CD14-positive monocyte (primary cell): ENCODE measurements around the gene ZFY. TPM values are rescaled to one million over a fixed set of nuclear protein-coding genes. Genes with fewer than 3 reads are reported as not detected.
A peak's percentile ranks its signal among the peaks of the same experiment; 100 is the strongest.

ENCODE experiments used
- DNase-seq, 3 donors: peaks; one replicate each; pipeline ENCODE4 v3.0.0-alpha.2; 2011 to 2022
- H2AFZ ChIP-seq: 2 replicates; pipeline ENCODE4 v1.6.0; 2012; ENCODE audit warnings: mild to moderate bottlenecking, low read depth, low read length, inconsistent platforms; ENCODE audit not compliant: insufficient read depth, poor library complexity, severe bottlenecking
- H3K27ac ChIP-seq, 2 donors: 1 replicate in 1 of 2; 2 replicates in 1 of 2; pipeline ENCODE4 v1.5.1; 2012 to 2013; ENCODE audit warnings: low read length in 2 of 2, control low read depth in 1 of 2, inconsistent platforms in 1 of 2, low read depth in 1 of 2, mild to moderate bottlenecking in 1 of 2
- H3K27me3 ChIP-seq, 2 donors: one replicate each; pipeline versions ENCODE4 v1.6.0 to v1.6.1; 2011 to 2013; ENCODE audit warnings: low read length in 2 of 2; ENCODE audit not compliant: control insufficient read depth in 2 of 2, insufficient read depth in 2 of 2
- H3K36me3 ChIP-seq, 2 donors: replicated peaks in 1 of 2; 1 replicate in 1 of 2; 2 replicates in 1 of 2; pipeline versions ENCODE4 v1.5.1 to v1.6.1; 2012 to 2013; ENCODE audit warnings: low read length in 2 of 2, control low read depth in 1 of 2, inconsistent platforms in 1 of 2, mild to moderate bottlenecking in 1 of 2; ENCODE audit not compliant: insufficient read depth in 2 of 2, control insufficient read depth in 1 of 2
- H3K4me1 ChIP-seq, 2 donors: 1 replicate in 1 of 2; 2 replicates in 1 of 2; pipeline versions ENCODE4 v1.5.1 to v1.6.1; 2012 to 2013; ENCODE audit warnings: low read length in 2 of 2, control low read depth in 1 of 2, inconsistent platforms in 1 of 2, mild to moderate bottlenecking in 1 of 2, moderate library complexity in 1 of 2; ENCODE audit not compliant: insufficient read depth in 2 of 2, control insufficient read depth in 1 of 2
- H3K4me2 ChIP-seq: replicated peaks from 2 replicates; pipeline ENCODE3; 2012; ENCODE audit warnings: low read length, moderate library complexity, mild to moderate bottlenecking; ENCODE audit not compliant: poor library complexity, severe bottlenecking; ENCODE audit errors: extremely low read depth
- H3K4me3 ChIP-seq, 3 experiments: fragments of 200-600 bp in 1 of 3; sonication (generic) in 1 of 3; replicated peaks in 1 of 3; 1 replicate in 2 of 3; 2 replicates in 1 of 3; pipeline ENCODE4 v1.5.1; 2011 to 2013; ENCODE audit warnings: low read length in 3 of 3, mild to moderate bottlenecking in 3 of 3, control low read depth in 2 of 3, low read depth in 2 of 3, inconsistent platforms in 1 of 3, moderate library complexity in 1 of 3
- H3K79me2 ChIP-seq: 2 replicates; pipeline ENCODE4 v1.6.0; 2012; ENCODE audit warnings: mild to moderate bottlenecking, control low read depth, inconsistent platforms, low read length, moderate library complexity; ENCODE audit not compliant: insufficient read depth
- H3K9ac ChIP-seq: 2 replicates; pipeline ENCODE4 v1.6.0; 2017; ENCODE audit warnings: low read length, mild to moderate bottlenecking; ENCODE audit not compliant: insufficient read depth, poor library complexity, severe bottlenecking
- H3K9me3 ChIP-seq, 2 donors: replicated peaks in 1 of 2; 1 replicate in 1 of 2; 2 replicates in 1 of 2; pipeline versions ENCODE4 v1.5.1 to v1.6.1; 2012 to 2013; ENCODE audit warnings: low read length in 2 of 2, control low read depth in 1 of 2; ENCODE audit not compliant: control insufficient read depth in 1 of 2, insufficient read depth in 1 of 2
- H4K20me1 ChIP-seq: 2 replicates; pipeline ENCODE4 v1.6.0; 2012; ENCODE audit warnings: mild to moderate bottlenecking, low read length, control low read depth, moderate library complexity; ENCODE audit not compliant: insufficient read depth
- H3K27ac Mint-ChIP-seq, 7 donors: one replicate each; pipeline ENCODE4 v1.8.0; 2020; ENCODE audit warnings: mild to moderate bottlenecking in 7 of 7, mixed read lengths in 7 of 7, moderate library complexity in 6 of 7, inconsistent platforms in 2 of 7
- H3K27me3 Mint-ChIP-seq, 3 donors: one replicate each; pipeline ENCODE4 v1.8.0; 2021 to 2022; ENCODE audit warnings: low read depth in 3 of 3, mild to moderate bottlenecking in 3 of 3, mixed read lengths in 3 of 3, moderate library complexity in 3 of 3, inconsistent platforms in 1 of 3
- H3K36me3 Mint-ChIP-seq, 2 donors: one replicate each; pipeline ENCODE4 v1.8.0; 2020; ENCODE audit warnings: mixed read lengths in 2 of 2, inconsistent platforms in 1 of 2, mild to moderate bottlenecking in 1 of 2
- H3K4me1 Mint-ChIP-seq: one replicate; pipeline ENCODE4 v1.8.0; 2020; ENCODE audit warnings: mild to moderate bottlenecking, mixed read lengths
- H3K4me3 Mint-ChIP-seq, 2 donors: one replicate each; pipeline ENCODE4 v1.8.0; 2020; ENCODE audit warnings: mild to moderate bottlenecking in 2 of 2, mixed read lengths in 2 of 2, moderate library complexity in 1 of 2
- H3K9me3 Mint-ChIP-seq, 7 donors: one replicate each; pipeline ENCODE4 v1.8.0; 2020 to 2022; ENCODE audit warnings: mixed read lengths in 7 of 7, mild to moderate bottlenecking in 6 of 7, moderate library complexity in 6 of 7, inconsistent platforms in 2 of 7
- WGBS: methylation state at CpG from one replicate; pipeline ENCODE4 v1.1.5; 2013; ENCODE audit warnings: missing lambda C conversion rate; ENCODE audit not compliant: insufficient coverage; 5-methylcytosine and 5-hydroxymethylcytosine counted together
- intact Hi-C, 2 donors: fragments of 100-400 bp; cut with micrococcal nuclease; formaldehyde crosslinking; loops; one replicate each; pipeline versions ENCODE4 v1.15.0 to v1.15.1; 2023
- polyA plus RNA-seq, 3 donors: library from polyadenylated mRNA; depleted of rRNA in 1 of 3; unstranded in 2 of 3; stranded (reverse) in 1 of 3; fragments of 300-500 nt in 2 of 3; fragments of >200 nt in 1 of 3; fragmentation: Illumina TruSeq in 2 of 3; gene quantifications; 1 replicate in 2 of 3; 2 replicates in 1 of 3; pipeline ENCODE4 v1.2.3, GENCODE V29; 2012 to 2021
- TF ChIP-seq, protein P1 (sequence below): fragments of 200-600 bp; IDR thresholded peaks from one replicate; pipeline ENCODE4 v1.8.0; 2022; ENCODE audit warnings: antibody characterized with exemption, mild to moderate bottlenecking

The ZFY gene
- polyA plus RNA-seq, 3 donors = not detected

DNA sequence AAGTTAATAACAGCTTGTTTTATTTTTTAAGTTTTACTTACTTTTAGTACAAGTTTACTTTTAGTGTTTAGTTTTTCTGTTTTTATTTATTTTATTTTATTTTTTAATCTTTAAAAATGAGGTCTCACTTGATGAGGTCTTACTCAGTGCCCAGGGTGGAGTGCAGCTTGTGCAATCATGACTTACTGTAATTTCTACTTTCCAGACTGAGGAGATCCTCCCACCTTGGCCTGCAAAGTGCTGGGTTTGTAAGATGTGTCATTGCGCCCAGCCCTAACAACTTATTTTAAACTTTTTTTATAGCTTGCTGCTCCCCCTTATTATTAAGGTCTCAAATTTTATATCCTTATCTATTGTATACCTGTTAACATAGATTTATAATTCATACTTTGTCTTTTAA, 41.7 kb upstream of the ZFY start:
- Histone ChIP-seq H2AFZ (no peak overlapping the region), H3K9ac (no peak overlapping the region), H3K36me3 (no peaks in the 10 kb centered on the region), H3K4me2 (no peak overlapping the region), H3K27me3 (no peaks in the 10 kb centered on the region), H3K4me3 (no peak overlapping the region), H3K27ac (no peak overlapping the region), H3K79me2 (no peaks in the 10 kb centered on the region), H3K9me3 (no peaks in the 10 kb centered on the region), H3K4me1 (no peaks in the 10 kb centered on the region), H4K20me1 (no peaks in the 10 kb centered on the region)
- peaks cover 8% of the 10 kb centered on the region for H3K4me1 Mint-ChIP-seq
- WGBS = no CpG with 5 or more reads among the region's 1 CpG
- H3K36me3 Mint-ChIP-seq = no peaks in the 10 kb centered on the region
- peaks cover 0 to 3% (median 0%) of the 10 kb centered on the region in 7 donors for H3K9me3 Mint-ChIP-seq
- intact Hi-C loops = no loop called here
- H3K27ac Mint-ChIP-seq = peak overlapping the region in 1 of 7 donors; percentile 26
- TF ChIP-seq, protein P1, sequence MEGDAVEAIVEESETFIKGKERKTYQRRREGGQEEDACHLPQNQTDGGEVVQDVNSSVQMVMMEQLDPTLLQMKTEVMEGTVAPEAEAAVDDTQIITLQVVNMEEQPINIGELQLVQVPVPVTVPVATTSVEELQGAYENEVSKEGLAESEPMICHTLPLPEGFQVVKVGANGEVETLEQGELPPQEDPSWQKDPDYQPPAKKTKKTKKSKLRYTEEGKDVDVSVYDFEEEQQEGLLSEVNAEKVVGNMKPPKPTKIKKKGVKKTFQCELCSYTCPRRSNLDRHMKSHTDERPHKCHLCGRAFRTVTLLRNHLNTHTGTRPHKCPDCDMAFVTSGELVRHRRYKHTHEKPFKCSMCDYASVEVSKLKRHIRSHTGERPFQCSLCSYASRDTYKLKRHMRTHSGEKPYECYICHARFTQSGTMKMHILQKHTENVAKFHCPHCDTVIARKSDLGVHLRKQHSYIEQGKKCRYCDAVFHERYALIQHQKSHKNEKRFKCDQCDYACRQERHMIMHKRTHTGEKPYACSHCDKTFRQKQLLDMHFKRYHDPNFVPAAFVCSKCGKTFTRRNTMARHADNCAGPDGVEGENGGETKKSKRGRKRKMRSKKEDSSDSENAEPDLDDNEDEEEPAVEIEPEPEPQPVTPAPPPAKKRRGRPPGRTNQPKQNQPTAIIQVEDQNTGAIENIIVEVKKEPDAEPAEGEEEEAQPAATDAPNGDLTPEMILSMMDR = no peak
- no peaks in the 10 kb centered on the region for H3K27me3 Mint-ChIP-seq
- no peak overlapping the region for H3K4me3 Mint-ChIP-seq
- peak in 1 of 3 donors; percentile 11 for DNase-seq

DNA sequence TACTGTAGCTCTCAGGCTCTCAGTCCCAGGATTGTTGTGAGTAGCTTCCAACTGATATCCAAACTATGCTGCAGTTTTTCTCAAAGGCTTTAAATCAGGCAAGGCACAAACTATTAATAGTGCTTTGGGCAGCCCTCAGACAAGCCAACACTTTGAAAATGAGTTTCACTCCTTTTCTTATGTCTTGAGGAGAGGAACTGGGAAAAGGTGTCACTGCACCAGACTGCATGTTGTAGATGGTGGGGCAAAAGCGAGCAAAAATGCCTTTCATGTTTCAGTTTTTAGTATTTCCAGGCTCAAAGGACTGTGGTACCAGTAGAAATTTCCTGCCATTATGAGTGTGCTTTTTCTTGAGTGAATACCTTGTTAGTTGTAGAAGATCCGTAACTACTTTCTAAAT, 39.1 kb upstream of the ZFY start:
- DNase-seq = no peak
- Histone ChIP-seq H3K9ac (no peak overlapping the region), H3K27me3 (no peaks in the 10 kb centered on the region), H3K4me1 (no peaks in the 10 kb centered on the region), H3K4me3 (no peak overlapping the region), H2AFZ (no peak overlapping the region), H3K36me3 (no peaks in the 10 kb centered on the region), H3K79me2 (no peaks in the 10 kb centered on the region), H3K9me3 (no peaks in the 10 kb centered on the region), H3K27ac (no peak overlapping the region), H4K20me1 (no peaks in the 10 kb centered on the region), H3K4me2 (no peak overlapping the region)
- TF ChIP-seq, protein P1 = no peak
- no peak overlapping the region for H3K4me3 Mint-ChIP-seq
- H3K27ac Mint-ChIP-seq = no peak overlapping the region
- WGBS = no CpG with 5 or more reads among the region's 2 CpGs
- peaks cover 1% of the 10 kb centered on the region for H3K4me1 Mint-ChIP-seq
- intact Hi-C loops = no loop called here
- no peaks in the 10 kb centered on the region for H3K9me3 Mint-ChIP-seq
- no peaks in the 10 kb centered on the region for H3K36me3 Mint-ChIP-seq
- H3K27me3 Mint-ChIP-seq = peaks cover 0 to 2% (median 0%) of the 10 kb centered on the region in 3 donors
